Measurements from ENCODE around the gene ETV6. TPM values are rescaled to one million over a fixed set of nuclear protein-coding genes. Genes with fewer than 3 reads are reported as not detected.

ETV6 gene
- total and polyA plus RNA-seq, 2 of the 8 experiments (the other 6 are each of a cell fraction or from before 2014, with no cell fraction given) = 5.5 to 23.9 TPM

DNA sequence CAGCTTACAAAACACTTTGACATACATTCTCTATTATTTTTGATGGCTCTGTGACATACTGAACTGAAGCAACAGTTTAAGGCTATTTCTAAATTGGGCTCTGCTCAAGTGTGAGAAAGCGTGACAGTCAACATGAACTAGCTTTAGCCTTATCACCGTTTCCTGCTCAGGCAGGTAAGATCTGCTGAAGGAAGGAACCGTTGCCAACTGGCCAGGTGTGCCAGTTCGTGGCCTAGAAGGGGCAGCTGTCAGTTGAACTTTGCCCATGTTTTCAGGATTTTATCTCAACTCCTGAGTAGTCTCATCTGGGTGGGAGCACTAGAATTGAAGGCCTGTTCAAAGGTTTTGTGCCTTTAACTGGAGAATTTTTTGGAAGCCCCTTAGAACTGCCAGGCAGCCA is 79.5 kb downstream of the ETV6 start:
- Histone ChIP-seq H4K8ac (ENCODE audit: extremely low read depth, insufficient read depth, low read length) (no peak overlapping the region), H3K79me2 (ENCODE audit: control insufficient read depth in 1 of 2, insufficient read depth in 2 of 2, low read length in 2 of 2) (peaks cover 0 to 8% of the 10 kb centered on the region in 2 experiments; a peak in 1 of 4 replicates), H3K56ac (replicated peaks; ENCODE audit: insufficient read length, low read depth, low read length) (no peak overlapping the region), H3K23me2 (ENCODE audit: low read depth, low read length) (no peaks in the 10 kb centered on the region), H2BK120ac (replicated peaks; ENCODE audit: low read depth, low read length) (no peak overlapping the region), H3K9ac (replicated peaks in 1 of 4; ENCODE audit: extremely low read depth in 1 of 4, low read depth in 3 of 4, low read length in 3 of 4) (no peak overlapping the region), H2AK5ac (ENCODE audit: low read depth, low read length) (no peak overlapping the region), H3K14ac (ENCODE audit: insufficient read length) (no peak overlapping the region), H2BK15ac (ENCODE audit: low read length) (no peak overlapping the region), H3K4me3 (ENCODE audit: extremely low read depth in 1 of 4, insufficient read depth in 2 of 4, low read depth in 3 of 4, low read length in 4 of 4) (no peak overlapping the region), H3K79me1 (ENCODE audit: low read depth, low read length) (0 out of 2 replicates have a peak, but pooled peaks cover under 1% of the 10 kb centered on the region), H3K23ac (ENCODE audit: insufficient read length) (no peak overlapping the region), H3K18ac (ENCODE audit: extremely low read depth, low read length) (no peak overlapping the region), H2BK20ac (ENCODE audit: low read length) (no peak overlapping the region), H3K36me3 (ENCODE audit: control insufficient read depth in 2 of 4, insufficient read depth in 4 of 4, low read length in 3 of 4) (no peaks in the 10 kb centered on the region), H3K4me2 (ENCODE audit: insufficient read depth in 1 of 2, low read depth in 2 of 2, low read length in 2 of 2) (no peak overlapping the region), H3K9me3 (ENCODE audit: insufficient read depth in 2 of 2, low read depth in 1 of 2, low read length in 1 of 2) (no peaks in the 10 kb centered on the region), H3K27me3 (replicated peaks in 1 of 4; ENCODE audit: control insufficient read depth in 3 of 4, extremely low read depth in 1 of 4, insufficient read depth in 3 of 4, low read length in 3 of 4) (no peaks in the 10 kb centered on the region), H3K4me1 (replicated peaks in 1 of 4; ENCODE audit: control insufficient read depth in 3 of 4, insufficient read depth in 4 of 4, low read length in 3 of 4) (peaks cover 0 to 3% (median 0%) of the 10 kb centered on the region in 4 experiments; a peak in 3 of 7 replicates), H4K20me1 (replicated peaks in 1 of 2; ENCODE audit: control insufficient read depth in 1 of 2, insufficient read depth in 2 of 2, low read length in 2 of 2) (peaks cover 0 to 2% of the 10 kb centered on the region in 2 experiments), H2AFZ (ENCODE audit: low read length) (no peak overlapping the region), H3K4ac (replicated peaks; ENCODE audit: insufficient read length, low read depth, low read length) (no peak overlapping the region), H4K5ac (ENCODE audit: insufficient read length, low read depth, low read length) (no peak overlapping the region), H4K91ac (replicated peaks; ENCODE audit: insufficient read length, low read length) (no peak overlapping the region), H3K27ac (ENCODE audit: low read depth, low read length) (no peak overlapping the region), H2BK12ac (ENCODE audit: low read depth, low read length) (no peak overlapping the region), H2BK5ac (ENCODE audit: low read depth, low read length) (no peak overlapping the region)
- CTCF ChIA-PET (ENCODE audit: partially characterized antibody) = interaction anchor here (0.6 to 4.1 kb wide), 3 partner anchors 58 to 169 kb away, joined by 3 to 25 read pairs (median 4); no protein-coding TSS in a partner anchor
- 93% methylated on average over 4 of the region's 4 CpGs; no CpG with 5 or more reads in 1 of the 2 experiments for WGBS, 2 experiments (ENCODE audit: extremely low coverage in 1 of 2, insufficient coverage in 1 of 2, insufficient read length in 1 of 2, insufficient replicate concordance in 2 of 2, low coverage in 1 of 2, low lambda C conversion rate in 2 of 2, missing lambda C conversion rate in 1 of 2)
- FAIRE-seq = no peak
- POLR2A ChIA-PET (ENCODE audit: partially characterized antibody) = interaction anchor here (1.2 kb wide), 1 partner anchor 120 kb away, joined by 3 read pairs; no protein-coding TSS in a partner anchor
- no peak for DNase-seq (ENCODE audit: low read depth in 1 of 2, low spot score in 2 of 2)
- no peak for TF ChIP-seq EP300 (IDR thresholded peaks at IDR 0.05; ENCODE audit: borderline replicate concordance in 1 of 2, low read depth in 2 of 2, low read length in 2 of 2)
- TF ChIP-seq TEAD4 (IDR thresholded peaks at IDR 0.05; ENCODE audit: low read depth, low read length) = no peak
- TF ChIP-seq SP4 (IDR thresholded peaks at IDR 0.05; ENCODE audit: low read length) = no peak
- TF ChIP-seq, protein P1, sequence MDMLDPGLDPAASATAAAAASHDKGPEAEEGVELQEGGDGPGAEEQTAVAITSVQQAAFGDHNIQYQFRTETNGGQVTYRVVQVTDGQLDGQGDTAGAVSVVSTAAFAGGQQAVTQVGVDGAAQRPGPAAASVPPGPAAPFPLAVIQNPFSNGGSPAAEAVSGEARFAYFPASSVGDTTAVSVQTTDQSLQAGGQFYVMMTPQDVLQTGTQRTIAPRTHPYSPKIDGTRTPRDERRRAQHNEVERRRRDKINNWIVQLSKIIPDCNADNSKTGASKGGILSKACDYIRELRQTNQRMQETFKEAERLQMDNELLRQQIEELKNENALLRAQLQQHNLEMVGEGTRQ (IDR thresholded peaks at IDR 0.05; ENCODE audit: low read length) = no peak
- no peak for TF ChIP-seq TBP (IDR thresholded peaks at IDR 0.05; ENCODE audit: low read depth, low read length)
- no peak for TF ChIP-seq FOSL1 (IDR thresholded peaks at IDR 0.05; ENCODE audit: insufficient read depth, low read depth, low read length)
- no peak for TF ChIP-seq HDAC2 (IDR thresholded peaks at IDR 0.05; ENCODE audit: borderline replicate concordance in 1 of 2, low read depth in 2 of 2, low read length in 2 of 2)
- TF ChIP-seq TAF1 (IDR thresholded peaks at IDR 0.05; ENCODE audit: low read depth, low read length) = no peak
- no peak for TF ChIP-seq KDM4A (IDR thresholded peaks at IDR 0.05; ENCODE audit: low read depth, low read length, severe bottlenecking)
- TF ChIP-seq EZH2 (IDR thresholded peaks at IDR 0.05; ENCODE audit: low read depth, low read length, severe bottlenecking) = no peak
- TF ChIP-seq PHF8 (conservative IDR thresholded peaks at IDR 0.05; ENCODE audit: low read depth, low read length) = no peak
- no peak for TF ChIP-seq CTBP2 (IDR thresholded peaks at IDR 0.05; ENCODE audit: borderline replicate concordance, insufficient read depth, insufficient read length, low read length)

Measured in H1 (cell line).